PC-9 (cell line): ENCODE measurements around the gene SPEG. TPM values are rescaled to one million over a fixed set of nuclear protein-coding genes. Genes with fewer than 3 reads are reported as not detected.

Source experiments
- BruUV-seq: library from RNA; stranded (reverse); fragments of 400-500 nt; replicated peaks from 2 replicates; lab custom pipeline; 2021; lab: Mats Ljungman, UMichigan
- CTCF ChIA-PET: fragments of 300-600 bp; sonication (Branson Sonifier 250); formaldehyde crosslinking; loops from one replicate; lab custom pipeline; 2022; ENCODE audit warnings: antibody characterized with exemption; lab: Charles Lee
- POLR2A ChIA-PET: fragments of 300-600 bp; sonication (Branson Sonifier 250); formaldehyde crosslinking; loops from one replicate; lab custom pipeline; 2022; ENCODE audit warnings: antibody characterized with exemption; ENCODE audit not compliant: unreplicated experiment; lab: Charles Lee
- DNase-seq, 2 experiments: peaks; one replicate each; pipeline versions ENCODE4 v3.0.0 to v3.0.0-alpha.2; 2015 to 2022; ENCODE audit warnings: mixed read lengths in 1 of 2
- H2AFZ ChIP-seq: fragments of 200-600 bp; sonication (generic); 2 replicates; pipeline ENCODE4 v1.8.1; 2017; ENCODE audit warnings: antibody characterized with exemption
- H3F3A ChIP-seq: fragments of 200-600 bp; sonication (generic); 2 replicates; pipeline ENCODE4 v1.8.1; 2017; ENCODE audit warnings: antibody characterized with exemption, mild to moderate bottlenecking, low read depth; ENCODE audit not compliant: insufficient read depth
- H3K27ac ChIP-seq: fragments of 200-600 bp; sonication (generic); 2 replicates; pipeline ENCODE4 v1.6.1; 2016; ENCODE audit warnings: mixed run types
- H3K27me3 ChIP-seq: fragments of 200-600 bp; sonication (generic); 2 replicates; pipeline ENCODE4 v1.6.1; 2016; ENCODE audit warnings: low read depth, mixed run types; ENCODE audit not compliant: insufficient read depth
- H3K36me3 ChIP-seq: fragments of 200-600 bp; sonication (generic); 2 replicates; pipeline ENCODE4 v1.6.1; 2016; ENCODE audit warnings: low read depth, mixed run types
- H3K4me1 ChIP-seq: fragments of 200-600 bp; sonication (generic); replicated peaks from 2 replicates; pipeline ENCODE4 v1.6.1; 2016; ENCODE audit warnings: mixed run types; ENCODE audit not compliant: insufficient read depth
- H3K4me2 ChIP-seq: fragments of 200-600 bp; sonication (generic); 2 replicates; pipeline ENCODE4 v1.6.1; 2017; ENCODE audit warnings: mixed run types
- H3K4me3 ChIP-seq: fragments of 200-600 bp; sonication (generic); 2 replicates; pipeline ENCODE4 v1.6.1; 2016; ENCODE audit warnings: mixed run types
- H3K79me2 ChIP-seq: fragments of 200-600 bp; sonication (generic); 2 replicates; pipeline ENCODE4 v1.6.1; 2017; ENCODE audit warnings: low read depth, mixed run types
- H3K9me2 ChIP-seq: fragments of 200-600 bp; sonication (generic); 2 replicates; pipeline ENCODE4 v1.8.1; 2017; ENCODE audit warnings: mild to moderate bottlenecking; ENCODE audit not compliant: insufficient read depth
- H3K9me3 ChIP-seq: fragments of 200-600 bp; sonication (generic); 2 replicates; pipeline ENCODE4 v1.8.1; 2016; ENCODE audit warnings: low read depth; ENCODE audit not compliant: insufficient read depth
- H4K20me1 ChIP-seq: fragments of 200-600 bp; sonication (generic); 2 replicates; pipeline ENCODE4 v1.8.1; 2017; ENCODE audit not compliant: insufficient read depth
- CTCF ChIP-seq: fragments of 200-600 bp; sonication (generic); conservative IDR thresholded peaks from 2 replicates; pipeline ENCODE4 v1.6.1; 2017; ENCODE audit warnings: mixed run types, antibody characterized with exemption, mild to moderate bottlenecking, moderate library complexity
- EZH2 ChIP-seq: fragments of 200-600 bp; sonication (generic); IDR thresholded peaks from 2 replicates; pipeline ENCODE4 v1.8.0; 2017; ENCODE audit warnings: antibody characterized with exemption, low read depth
- intact Hi-C: fragments of 100-400 bp; cut with micrococcal nuclease; formaldehyde crosslinking; loops from one replicate; pipeline ENCODE4 v1.10.0; 2022; ENCODE audit not compliant: unreplicated experiment
- total RNA-seq: library from RNA; stranded (reverse); gene quantifications from 2 replicates; pipeline ENCODE4 v1.2.3, GENCODE V29; 2021

SPEG gene
- total RNA-seq, 1 experiment from 2014 or later: 46.8 TPM

- Histone ChIP-seq H3K79me2 (no peaks in the 10 kb centered on the region), H3K27me3 (peaks cover 65% of the 10 kb centered on the region), H3K36me3 (no peaks in the 10 kb centered on the region), H3K4me3 (no peak overlapping the region), H3K4me1 (no peaks in the 10 kb centered on the region), H3K4me2 (no peak overlapping the region), H2AFZ (no peak overlapping the region), H3K9me2 (no peaks in the 10 kb centered on the region), H3F3A (no peaks in the 10 kb centered on the region), H3K27ac (no peak overlapping the region), H3K9me3 (no peaks in the 10 kb centered on the region), H4K20me1 (no peaks in the 10 kb centered on the region)
- intact Hi-C loops: no loop called here
- no TSS peak for BruUV-seq
- POLR2A ChIA-PET: interaction anchor here (0.7 to 0.8 kb wide), 3 partner anchors 9 to 1250 kb away, joined by 3 to 6 read pairs (median 3); no protein-coding TSS in a partner anchor
- no peak for DNase-seq
- CTCF ChIA-PET: interaction anchor here (0.6 kb wide), 3 partner anchors 19 to 30 kb away, joined by 3 to 4 read pairs (median 4); no protein-coding TSS in a partner anchor
- TF ChIP-seq CTCF (no peak), EZH2 (no peak)
These were observed 77.1 kb downstream of the SPEG start for GRCh38 chr2:219511547-219512325.

DNA sequence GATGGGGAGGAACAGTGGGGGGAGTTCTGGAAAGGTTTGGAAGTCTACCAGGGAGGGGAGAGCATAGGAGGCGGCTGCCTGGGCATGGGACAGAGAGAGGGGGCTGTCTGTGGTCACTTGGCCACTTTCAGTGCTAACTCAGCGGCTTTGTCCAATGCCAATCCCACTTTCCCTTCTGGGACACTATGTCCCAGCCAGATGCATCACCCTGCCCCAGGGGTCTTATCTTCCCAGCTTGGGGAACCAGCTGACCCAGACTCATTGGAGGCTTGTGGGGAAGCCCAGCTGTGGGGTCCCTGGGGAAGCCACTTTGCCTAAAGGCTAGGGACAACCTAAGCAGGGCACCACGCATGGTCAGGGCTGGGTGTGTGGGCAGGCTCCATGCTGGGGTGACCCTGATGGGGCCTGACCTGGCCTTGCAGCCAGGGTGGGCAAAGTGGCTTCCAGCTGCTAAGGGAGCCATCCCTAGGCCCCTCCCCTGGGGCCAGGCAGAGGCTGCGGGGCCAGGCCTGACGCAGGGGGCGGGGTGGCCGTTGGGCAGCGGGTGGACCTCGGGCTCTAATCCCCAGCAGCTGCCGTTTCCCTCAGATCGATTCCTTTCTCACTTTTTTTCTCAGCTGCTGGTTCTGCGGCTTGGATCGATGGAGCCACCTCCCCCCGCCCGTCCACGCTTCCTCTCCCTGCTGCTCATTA lies 78.0 kb downstream of the SPEG start:
- H3K4me3 ChIP-seq: no peak overlapping the region
- intact Hi-C loops: no loop called here
- ChIA-PET CTCF (interaction anchor here (0.5 kb wide), 1 partner anchor 102 kb away, joined by 5 read pairs; no protein-coding TSS in a partner anchor), POLR2A (no interaction called here)
- H2AFZ ChIP-seq: no peak overlapping the region
- peaks cover 74% of the 10 kb centered on the region for H3K27me3 ChIP-seq
- no peaks in the 10 kb centered on the region for H4K20me1 ChIP-seq
- H3K9me3 ChIP-seq: no peaks in the 10 kb centered on the region
- H3F3A ChIP-seq: no peaks in the 10 kb centered on the region
- no peaks in the 10 kb centered on the region for H3K4me1 ChIP-seq
- H3K27ac ChIP-seq: no peak overlapping the region
- no peak for DNase-seq
- no peaks in the 10 kb centered on the region for H3K36me3 ChIP-seq
- BruUV-seq: no TSS peak
- no peaks in the 10 kb centered on the region for H3K9me2 ChIP-seq
- TF ChIP-seq EZH2: no peak
- no peaks in the 10 kb centered on the region for H3K79me2 ChIP-seq
- no peak overlapping the region for H3K4me2 ChIP-seq

GRCh38 chr2:219513787-219514186 lies 79.1 kb downstream of the SPEG start:
- Histone ChIP-seq H2AFZ (no peak overlapping the region), H3K4me3 (no peak overlapping the region), H4K20me1 (no peaks in the 10 kb centered on the region), H3K27me3 (peaks cover 79% of the 10 kb centered on the region), H3K79me2 (no peaks in the 10 kb centered on the region), H3K36me3 (no peaks in the 10 kb centered on the region), H3K9me3 (no peaks in the 10 kb centered on the region), H3K9me2 (no peaks in the 10 kb centered on the region), H3K27ac (no peak overlapping the region), H3K4me2 (no peak overlapping the region), H3K4me1 (no peaks in the 10 kb centered on the region), H3F3A (no peaks in the 10 kb centered on the region)
- no peak for DNase-seq
- no peak for TF ChIP-seq CTCF
- TF ChIP-seq EZH2: no peak
- POLR2A ChIA-PET: interaction anchor here (0.5 kb wide), 1 partner anchor 122 kb away, joined by 3 read pairs; no protein-coding TSS in a partner anchor
- intact Hi-C loops: no loop called here
- CTCF ChIA-PET: no interaction called here
- BruUV-seq: no TSS peak
